Measurements from ENCODE around the gene UBE3D.

The UBE3D gene

GRCh38 chr6:82921258-82921657, 144.4 kb downstream of the UBE3D start:
- Histone ChIP-seq H3K79me2 (ENCODE audit: low read length) (no peaks in the 10 kb centered on the region), H3K27me3 (replicated peaks; ENCODE audit: insufficient read depth, low read length) (no peaks in the 10 kb centered on the region), H3K9me2 (replicated peaks; ENCODE audit: insufficient read depth, low read length) (no peaks in the 10 kb centered on the region), H4K20me1 (ENCODE audit: insufficient read depth, low read length) (no peaks in the 10 kb centered on the region), H3K4me2 (ENCODE audit: low read depth, low read length) (no peak overlapping the region), H3K4me3 (ENCODE audit: low read length) (no peak overlapping the region), H2AFZ (ENCODE audit: low read length) (no peak overlapping the region), H3K36me3 (replicated peaks; ENCODE audit: insufficient read depth, low read length) (no peaks in the 10 kb centered on the region), H3F3A (ENCODE audit: insufficient read depth, low read length) (no peaks in the 10 kb centered on the region), H3K4me1 (ENCODE audit: low read length) (no peaks in the 10 kb centered on the region), H3K9ac (ENCODE audit: low read length) (no peak overlapping the region), H3K27ac (ENCODE audit: low read length) (no peak overlapping the region), H3K9me3 (replicated peaks; ENCODE audit: insufficient read depth, low read length) (no peaks in the 10 kb centered on the region)
- DNase-seq = no peak
- TF ChIP-seq CTCF (IDR thresholded peaks at IDR 0.05; ENCODE audit: low read length) = no peak
- TF ChIP-seq EZH2phosphoT487 (IDR thresholded peaks at IDR 0.05; ENCODE audit: low read length) = no peak
- TF ChIP-seq EZH2 (optimal IDR thresholded peaks at IDR 0.05; ENCODE audit: low read depth, low read length) = no peak

GRCh38 chr6:82917346-82918064, 148.1 kb downstream of the UBE3D start:
- Histone ChIP-seq H3K9ac (ENCODE audit: low read length) (no peak overlapping the region), H3K36me3 (replicated peaks; ENCODE audit: insufficient read depth, low read length) (no peaks in the 10 kb centered on the region), H3K9me3 (replicated peaks; ENCODE audit: insufficient read depth, low read length) (no peaks in the 10 kb centered on the region), H3K4me2 (ENCODE audit: low read depth, low read length) (no peak overlapping the region), H2AFZ (ENCODE audit: low read length) (no peak overlapping the region), H3K27ac (ENCODE audit: low read length) (no peak overlapping the region), H3K79me2 (ENCODE audit: low read length) (no peaks in the 10 kb centered on the region), H3K4me3 (ENCODE audit: low read length) (no peak overlapping the region), H3K4me1 (ENCODE audit: low read length) (no peaks in the 10 kb centered on the region), H4K20me1 (ENCODE audit: insufficient read depth, low read length) (no peaks in the 10 kb centered on the region), H3F3A (ENCODE audit: insufficient read depth, low read length) (no peaks in the 10 kb centered on the region), H3K27me3 (replicated peaks; ENCODE audit: insufficient read depth, low read length) (no peaks in the 10 kb centered on the region), H3K9me2 (replicated peaks; ENCODE audit: insufficient read depth, low read length) (no peaks in the 10 kb centered on the region)
- no peak for DNase-seq
- TF ChIP-seq EZH2phosphoT487 (IDR thresholded peaks at IDR 0.05; ENCODE audit: low read length) = no peak
- TF ChIP-seq EZH2 (optimal IDR thresholded peaks at IDR 0.05; ENCODE audit: low read depth, low read length) = no peak
- TF ChIP-seq CTCF (IDR thresholded peaks at IDR 0.05; ENCODE audit: low read length) = no peak

- H3F3A ChIP-seq (ENCODE audit: insufficient read depth, low read length) = no peaks in the 10 kb centered on the region
- peaks cover 16% of the 10 kb centered on the region for H3K4me1 ChIP-seq (ENCODE audit: low read length)
- DNase-seq = no peak
These were observed 150.0 kb downstream of the UBE3D start for GRCh38 chr6:82915666-82916065.

More at GRCh38 chr6:82915666-82916065, 150.0 kb downstream of the UBE3D start:
- Histone ChIP-seq H3K27ac (ENCODE audit: low read length) (no peak overlapping the region), H4K20me1 (ENCODE audit: insufficient read depth, low read length) (no peaks in the 10 kb centered on the region), H3K9me2 (replicated peaks; ENCODE audit: insufficient read depth, low read length) (no peaks in the 10 kb centered on the region), H3K4me3 (ENCODE audit: low read length) (no peak overlapping the region), H3K36me3 (replicated peaks; ENCODE audit: insufficient read depth, low read length) (no peaks in the 10 kb centered on the region), H3K9me3 (replicated peaks; ENCODE audit: insufficient read depth, low read length) (no peaks in the 10 kb centered on the region), H3K4me2 (ENCODE audit: low read depth, low read length) (no peak overlapping the region), H3K27me3 (replicated peaks; ENCODE audit: insufficient read depth, low read length) (no peaks in the 10 kb centered on the region), H3K79me2 (ENCODE audit: low read length) (no peaks in the 10 kb centered on the region), H3K9ac (ENCODE audit: low read length) (no peak overlapping the region), H2AFZ (ENCODE audit: low read length) (no peak overlapping the region)
- no peak for TF ChIP-seq CTCF (IDR thresholded peaks at IDR 0.05; ENCODE audit: low read length)
- TF ChIP-seq EZH2 (optimal IDR thresholded peaks at IDR 0.05; ENCODE audit: low read depth, low read length) = no peak
- no peak for TF ChIP-seq EZH2phosphoT487 (IDR thresholded peaks at IDR 0.05; ENCODE audit: low read length)
